GM12878 (cell line): ENCODE results near the gene CRYGC. TPM values are rescaled to one million over a fixed set of nuclear protein-coding genes. Genes with fewer than 3 reads are reported as not detected.

Experiments used
- ATAC-seq: fragments of 200-7000 bp; cut with Tn5 transposase; 3 replicates; pipeline ENCODE4 v1.9.1; 2020; ENCODE audit warnings: mild to moderate bottlenecking, moderate library complexity
- BruUV-seq: library from RNA; stranded (reverse); fragments of 400-500 nt; replicated peaks from 2 replicates; lab custom pipeline; 2021; lab: Mats Ljungman, UMichigan
- CTCF ChIA-PET: fragments of 300-600 bp; sonication (Branson Sonifier 250); formaldehyde crosslinking; extraction: SDS; loops from one replicate; lab custom pipeline; 2021; ENCODE audit warnings: inconsistent platforms; lab: Yijun Ruan, JAX
- POLR2A ChIA-PET: fragments of 350-600 bp; formaldehyde crosslinking; extraction: SDS; loops from one replicate; lab custom pipeline; 2021; ENCODE audit warnings: inconsistent platforms; lab: Charles Lee
- RAD21 ChIA-PET: fragments of 300-600 bp; sonication (Branson Sonifier 250); formaldehyde crosslinking; loops from one replicate; lab custom pipeline; 2023; ENCODE audit warnings: antibody characterized with exemption; ENCODE audit not compliant: unreplicated experiment; lab: Charles Lee
- SMC1A ChIA-PET: fragments of 300-600 bp; sonication (Branson Sonifier 250); formaldehyde crosslinking; loops from one replicate; lab custom pipeline; 2023; ENCODE audit not compliant: unreplicated experiment, uncharacterized antibody; lab: Charles Lee
- DNase-seq: peaks from one replicate; pipeline ENCODE4 v3.0.0-alpha.2; 2011; ENCODE audit warnings: low read depth, low spot score
- FAIRE-seq: peaks from 3 replicates; lab custom pipeline; 2011; peaks lifted over from hg19 to GRCh38; lab: Jason Lieb, UNC
- H2AFZ ChIP-seq: 2 replicates; pipeline ENCODE4 v1.6.0; 2011; ENCODE audit warnings: low read depth, low read length, control low read depth; ENCODE audit not compliant: control insufficient read depth
- H3K27ac ChIP-seq: 2 replicates; pipeline ENCODE4 v1.5.1; 2011; ENCODE audit warnings: control low read depth; ENCODE audit not compliant: control insufficient read depth, insufficient read depth
- H3K27me3 ChIP-seq, 2 experiments: replicated peaks in 1 of 2; 2 replicates each; pipeline versions ENCODE4 v1.6.0 to v1.6.1; 2011; ENCODE audit warnings: low read length in 1 of 2; ENCODE audit not compliant: control insufficient read depth in 2 of 2, insufficient read depth in 2 of 2
- H3K36me3 ChIP-seq, 2 experiments: 2 replicates each; pipeline ENCODE4 v1.5.1; 2011; ENCODE audit warnings: low read length in 1 of 2; ENCODE audit not compliant: control insufficient read depth in 2 of 2, insufficient read depth in 2 of 2
- H3K4me1 ChIP-seq: 2 replicates; pipeline ENCODE4 v1.6.1; 2011; ENCODE audit warnings: mild to moderate bottlenecking, low read length, moderate library complexity, mixed read lengths; ENCODE audit not compliant: control insufficient read depth, insufficient read depth
- H3K4me2 ChIP-seq: 2 replicates; pipeline ENCODE4 v1.6.0; 2011; ENCODE audit warnings: control low read depth; ENCODE audit not compliant: control insufficient read depth, insufficient read depth
- H3K4me3 ChIP-seq: fragments of 200-600 bp; sonication (generic); 2 replicates; pipeline ENCODE4 v1.5.1; 2016
- H3K79me2 ChIP-seq: 2 replicates; pipeline ENCODE4 v1.6.0; 2011; ENCODE audit warnings: low read length; ENCODE audit not compliant: control insufficient read depth, insufficient read depth
- H3K9ac ChIP-seq: 2 replicates; pipeline ENCODE4 v1.8.0; 2011; ENCODE audit warnings: low read length, control low read depth, mixed read lengths; ENCODE audit not compliant: control insufficient read depth, insufficient read depth
- H3K9me3 ChIP-seq: replicated peaks from 3 replicates; pipeline ENCODE4 v1.5.1; 2011; ENCODE audit warnings: mild to moderate bottlenecking, low read length; ENCODE audit not compliant: control insufficient read depth, insufficient read depth
- H4K20me1 ChIP-seq: 2 replicates; pipeline ENCODE4 v1.6.0; 2011; ENCODE audit not compliant: control insufficient read depth, insufficient read depth
- E4F1 ChIP-seq: fragments of 450-650 bp; IDR thresholded peaks from 2 replicates; pipeline ENCODE4 v1.6.1; 2018; ENCODE audit warnings: borderline replicate concordance, mild to moderate bottlenecking; ENCODE audit not compliant: partially characterized antibody
- HSF1 ChIP-seq: fragments of 150-350 bp; IDR thresholded peaks from 2 replicates; pipeline ENCODE4 v1.6.1; 2014; ENCODE audit warnings: mild to moderate bottlenecking, low read depth, low read length
- NFXL1 ChIP-seq: fragments of 450-650 bp; IDR thresholded peaks from 2 replicates; pipeline ENCODE4 v1.6.1; 2017; ENCODE audit warnings: antibody characterized with exemption, mild to moderate bottlenecking, borderline replicate concordance
- NFYB ChIP-seq: IDR thresholded peaks from 2 replicates; pipeline ENCODE4 v1.6.1; 2011; ENCODE audit warnings: low read depth, mild to moderate bottlenecking, low read length, improper control_type of control experiment, moderate library complexity; ENCODE audit not compliant: insufficient read depth
- POLR2AphosphoS5 ChIP-seq: IDR thresholded peaks from 2 replicates; pipeline ENCODE4 v1.6.1; 2011; ENCODE audit warnings: mild to moderate bottlenecking, low read length, inconsistent platforms
- RELA ChIP-seq: fragments of 450-650 bp; IDR thresholded peaks from 2 replicates; pipeline ENCODE4 v1.8.0; 2014; ENCODE audit warnings: borderline replicate concordance; ENCODE audit not compliant: partially characterized antibody
- SREBF2 ChIP-seq: IDR thresholded peaks from 2 replicates; pipeline ENCODE4 v1.6.1; 2012; ENCODE audit warnings: mild to moderate bottlenecking, low read length
- STAT3 ChIP-seq: IDR thresholded peaks from 2 replicates; pipeline ENCODE4 v1.6.1; 2011; ENCODE audit warnings: low read depth, low read length, improper control_type of control experiment
- ZNF274 ChIP-seq: IDR thresholded peaks from one replicate; pipeline ENCODE4 v1.8.0; 2011; ENCODE audit not compliant: insufficient read length, insufficient read depth
- ZNF592 ChIP-seq: fragments of 450-650 bp; IDR thresholded peaks from 2 replicates; pipeline ENCODE4 v1.6.1; 2017; ENCODE audit warnings: mild to moderate bottlenecking, moderate library complexity
- WGBS: methylation state at CpG from one replicate; pipeline ENCODE4 v1.1.6; 2016; ENCODE audit warnings: low lambda C conversion rate; ENCODE audit not compliant: insufficient replicate concordance, insufficient coverage; ENCODE audit errors: missing lambda C conversion rate; 5-methylcytosine and 5-hydroxymethylcytosine counted together
- in situ Hi-C: fragments of 300-500 bp; cut with MboI; formaldehyde crosslinking; loops from 9 replicates; pipeline ENCODE4 v1.14.3; 2018; ENCODE audit warnings: mixed read lengths
- intact Hi-C: fragments of 100-400 bp; cut with micrococcal nuclease; formaldehyde crosslinking; loops from one replicate; pipeline ENCODE4 v1.14.2; 2022; ENCODE audit not compliant: unreplicated experiment
- polyA plus RNA-seq, 11 experiments: library from polyadenylated mRNA; depleted of rRNA in 4 of 11; unstranded in 6 of 11; stranded (reverse) in 5 of 11; fragments of >200 nt; fragmentation: Nextera tagmentation in 4 of 11; fragmentation: Illumina TruSeq in 1 of 11; extraction: Ambion mirVana in 4 of 11; extraction: Trizol in 1 of 11; gene quantifications; 1 replicate in 1 of 11; 2 replicates in 10 of 11; pipeline versions ENCODE4 v1.2.1 to v1.2.3, GENCODE V29; 2011 to 2016; ENCODE audit warnings: inconsistent platforms in 2 of 11, missing spikeins in 2 of 11, low read depth in 1 of 11
- total RNA-seq, 4 experiments: library from RNA; depleted of rRNA in 3 of 4; stranded (reverse); fragments of >200 nt in 3 of 4; fragmentation: Illumina TruSeq in 1 of 4; extraction: Trizol in 1 of 4; gene quantifications; 2 replicates each; pipeline versions ENCODE4 v1.2.1 to v1.2.3, GENCODE V29; 2013 to 2021
- TF ChIP-seq, protein P1 (sequence below): fragments of 450-650 bp; conservative IDR thresholded peaks from 2 replicates; pipeline ENCODE4 v1.6.1; 2017; ENCODE audit warnings: mild to moderate bottlenecking, moderate library complexity
- TF ChIP-seq, protein P2 (sequence below): IDR thresholded peaks from 2 replicates; pipeline ENCODE4 v1.6.1; 2012; ENCODE audit warnings: low read depth, low read length, improper control_type of control experiment

CRYGC gene
- total and polyA plus RNA-seq, 10 of the 15 experiments (the other 5 are each of a cell fraction or from before 2014, with no cell fraction given), result not detected

GRCh38 chr2:208097801-208098200, 31.8 kb downstream of the CRYGC start:
- FAIRE-seq, result no peak
- H3K9ac ChIP-seq, result no peak overlapping the region
- ChIA-PET POLR2A (no interaction called here), RAD21 (no interaction called here), SMC1A (no interaction called here), CTCF (no interaction called here)
- no peaks in the 10 kb centered on the region for H3K79me2 ChIP-seq
- H3K4me2 ChIP-seq, result no peak overlapping the region
- no peak for ATAC-seq
- H3K4me1 ChIP-seq, result no peaks in the 10 kb centered on the region
- no peak overlapping the region for H2AFZ ChIP-seq
- H3K9me3 ChIP-seq, result no peaks in the 10 kb centered on the region
- no peaks in the 10 kb centered on the region for H3K36me3 ChIP-seq
- H4K20me1 ChIP-seq, result no peaks in the 10 kb centered on the region
- H3K27ac ChIP-seq, result no peak overlapping the region
- in situ Hi-C loops (no loop called here), intact Hi-C loops (no loop called here)
- no peak overlapping the region for H3K4me3 ChIP-seq
- no peak for DNase-seq
- H3K27me3 ChIP-seq, result no peaks in the 10 kb centered on the region; a peak in 1 of 4 replicates
- no TSS peak for BruUV-seq
- WGBS, result 13% methylated on average over 5 of the region's 5 CpGs
- TF ChIP-seq ZNF274 (no peak), POLR2AphosphoS5 (no peak), SREBF2 (no peak), ZNF592 (no peak), RELA (no peak), STAT3 (no peak), NFXL1 (no peak), HSF1 (no peak), NFYB (no peak), E4F1 (no peak)
- TF ChIP-seq, protein P1, sequence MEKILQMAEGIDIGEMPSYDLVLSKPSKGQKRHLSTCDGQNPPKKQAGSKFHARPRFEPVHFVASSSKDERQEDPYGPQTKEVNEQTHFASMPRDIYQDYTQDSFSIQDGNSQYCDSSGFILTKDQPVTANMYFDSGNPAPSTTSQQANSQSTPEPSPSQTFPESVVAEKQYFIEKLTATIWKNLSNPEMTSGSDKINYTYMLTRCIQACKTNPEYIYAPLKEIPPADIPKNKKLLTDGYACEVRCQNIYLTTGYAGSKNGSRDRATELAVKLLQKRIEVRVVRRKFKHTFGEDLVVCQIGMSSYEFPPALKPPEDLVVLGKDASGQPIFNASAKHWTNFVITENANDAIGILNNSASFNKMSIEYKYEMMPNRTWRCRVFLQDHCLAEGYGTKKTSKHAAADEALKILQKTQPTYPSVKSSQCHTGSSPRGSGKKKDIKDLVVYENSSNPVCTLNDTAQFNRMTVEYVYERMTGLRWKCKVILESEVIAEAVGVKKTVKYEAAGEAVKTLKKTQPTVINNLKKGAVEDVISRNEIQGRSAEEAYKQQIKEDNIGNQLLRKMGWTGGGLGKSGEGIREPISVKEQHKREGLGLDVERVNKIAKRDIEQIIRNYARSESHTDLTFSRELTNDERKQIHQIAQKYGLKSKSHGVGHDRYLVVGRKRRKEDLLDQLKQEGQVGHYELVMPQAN, result no peak
- TF ChIP-seq, protein P2, sequence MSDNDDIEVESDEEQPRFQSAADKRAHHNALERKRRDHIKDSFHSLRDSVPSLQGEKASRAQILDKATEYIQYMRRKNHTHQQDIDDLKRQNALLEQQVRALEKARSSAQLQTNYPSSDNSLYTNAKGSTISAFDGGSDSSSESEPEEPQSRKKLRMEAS, result no peak
